Posterior vena cava (tissue), 2 donors: ENCODE data around the gene PRAC1. TPM values are rescaled to one million over a fixed set of nuclear protein-coding genes. Genes with fewer than 3 reads are reported as not detected.
A peak's percentile ranks its signal among the peaks of the same experiment; 100 is the strongest.

Experiments used
- DNase-seq: peaks from one replicate; pipeline ENCODE4 v3.0.0-alpha.2; 2020; ENCODE audit warnings: low spot score
- intact Hi-C, 2 donors: fragments of 100-400 bp; cut with DNase I; formaldehyde crosslinking; loops; one replicate each; pipeline versions ENCODE4 v1.14.1 to v1.14.2; 2022 to 2023
- long read RNA-seq, 2 donors: library from polyadenylated mRNA; unstranded; transcript quantifications; one replicate each; pipeline ENCODE4 v2.0.0, GENCODE V29; 2020 to 2021
- total RNA-seq, 2 donors: library from RNA; stranded (reverse); fragmentation: NEBNext Ultra II Directional; extraction: Animal tissue kit (Norgen Biotek cat#: 25700); gene quantifications; one replicate each; pipeline ENCODE4 v1.2.1, GENCODE V29; 2021
- donor health status: DM: yes; HTN: yes; CAD: no.
- donor health status: DM: yes; HTN: yes; CAD: no.

PRAC1 gene
- not detected for total RNA-seq
- long read RNA-seq, donor 1 = 0 reads
- long read RNA-seq, donor 2 = 0 reads

- no peak for DNase-seq
- intact Hi-C loops = loop anchor here (5.0 to 10.0 kb wide), 3 partner anchors 70 to 155 kb away; no protein-coding TSS in a partner anchor
Observed at GRCh38 chr17:48722201-48722907, at the start of gene PRAC1. Gene PRAC1 (minus strand): TSS chr17:48722518. CDS start chr17:48722392, 126 bp downstream.

GRCh38 chr17:48770954-48771353, 48.6 kb upstream of the PRAC1 start:
- intact Hi-C loops = no loop called here
- DNase-seq = no peak

- intact Hi-C loops = no loop called here
- DNase-seq = no peak
Observed at GRCh38 chr17:48769009-48769675, 46.8 kb upstream of the PRAC1 start.

- DNase-seq = no peak
- intact Hi-C loops = no loop called here
Observed at GRCh38 chr17:48767263-48767774, 45.0 kb upstream of the PRAC1 start.

GRCh38 chr17:48761114-48761513, 38.8 kb upstream of the PRAC1 start:
- intact Hi-C loops = no loop called here
- DNase-seq = no peak

- DNase-seq = no peak
- intact Hi-C loops = no loop called here
Observed at GRCh38 chr17:48760411-48760810, 38.1 kb upstream of the PRAC1 start.

- intact Hi-C loops = no loop called here
- no peak for DNase-seq
Observed at GRCh38 chr17:48759288-48759687, 37.0 kb upstream of the PRAC1 start.

- intact Hi-C loops = no loop called here
- DNase-seq = no peak
Observed at GRCh38 chr17:48757524-48757961, 35.2 kb upstream of the PRAC1 start.

GRCh38 chr17:48756830-48757251, 34.5 kb upstream of the PRAC1 start:
- no peak for DNase-seq
- intact Hi-C loops = no loop called here

- intact Hi-C loops = no loop called here
- DNase-seq = no peak
Observed at GRCh38 chr17:48755356-48755755, 33.0 kb upstream of the PRAC1 start.

- no peak for DNase-seq
- intact Hi-C loops = no loop called here
Observed at GRCh38 chr17:48754500-48755261, 32.4 kb upstream of the PRAC1 start.

- intact Hi-C loops = no loop called here
- no peak for DNase-seq
Observed at GRCh38 chr17:48753794-48754499, 31.6 kb upstream of the PRAC1 start.

GRCh38 chr17:48752399-48753288, 30.3 kb upstream of the PRAC1 start:
- intact Hi-C loops = no loop called here
- DNase-seq = no peak

GRCh38 chr17:48751733-48752398, 29.5 kb upstream of the PRAC1 start:
- DNase-seq = no peak
- intact Hi-C loops = no loop called here

GRCh38 chr17:48751172-48751571, 28.9 kb upstream of the PRAC1 start:
- DNase-seq = no peak
- intact Hi-C loops = no loop called here

- DNase-seq = peak; percentile 60
- intact Hi-C loops = no loop called here
Observed at GRCh38 chr17:48749621-48750553, 27.6 kb upstream of the PRAC1 start.
